ENCODE measurements around the gene RESF1. TPM values are rescaled to one million over a fixed set of nuclear protein-coding genes. Genes with fewer than 3 reads are reported as not detected.

RESF1 gene
- total RNA-seq, 1 experiment from 2014 or later = 172 TPM

DNA sequence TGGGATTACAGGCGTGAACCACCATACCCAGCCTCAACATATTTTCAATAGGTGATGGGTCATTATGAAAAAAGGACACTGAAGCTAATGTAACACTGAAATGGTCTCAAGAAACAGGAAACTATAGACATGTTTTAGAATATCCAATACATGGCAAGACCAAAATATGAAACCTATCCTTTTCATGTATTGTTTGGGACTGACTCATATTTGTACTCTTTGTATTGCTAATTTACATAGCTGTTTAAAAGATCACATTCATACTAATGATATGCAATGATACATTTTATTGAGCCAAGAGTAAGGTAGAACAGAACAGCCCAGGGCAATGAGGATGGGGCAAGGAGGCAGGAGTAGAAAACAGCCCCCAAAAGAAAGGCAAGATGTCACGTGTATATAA lies 32.6 kb downstream of the RESF1 start:
- no peaks in the 10 kb centered on the region for H3K4me1 ChIP-seq (ENCODE audit: insufficient read depth, low read length)
- H3K4ac ChIP-seq (ENCODE audit: low read depth, low read length) = no peak overlapping the region
- WGBS (ENCODE audit: extremely low coverage, insufficient read length, low lambda C conversion rate) = no CpG with 5 or more reads among the region's 2 CpGs
- H4K91ac ChIP-seq (ENCODE audit: insufficient read length, low read depth, low read length) = no peak overlapping the region
- H3K4me2 ChIP-seq (ENCODE audit: insufficient read depth, insufficient read length, low read length) = no peak overlapping the region
- no peak overlapping the region for H3K18ac ChIP-seq (ENCODE audit: insufficient read length, low read depth, low read length)
- H2BK12ac ChIP-seq (ENCODE audit: insufficient read length, low read depth, low read length) = no peak overlapping the region
- no peak for TF ChIP-seq CTCF (conservative IDR thresholded peaks at IDR 0.05)
- no peak overlapping the region for H3K27ac ChIP-seq (ENCODE audit: insufficient read length, low read depth, low read length)
- peaks cover 0 to 3% of the 10 kb centered on the region in 2 experiments; a peak in 1 of 4 replicates for H3K4me1 Mint-ChIP-seq
- no peaks in the 10 kb centered on the region for H4K20me1 ChIP-seq (ENCODE audit: control insufficient read depth, insufficient read depth, insufficient read length)
- H3K23ac ChIP-seq (ENCODE audit: insufficient read length, low read depth, low read length) = no peak overlapping the region
- H3K79me2 ChIP-seq (ENCODE audit: insufficient read depth, low read length) = no peaks in the 10 kb centered on the region
- H2AK5ac ChIP-seq (ENCODE audit: insufficient read length, low read length) = no peak overlapping the region
- no peak overlapping the region for H2BK20ac ChIP-seq (ENCODE audit: low read depth, low read length, poor library complexity, severe bottlenecking)
- no peak overlapping the region for H3K56ac ChIP-seq (ENCODE audit: insufficient read length, low read depth, low read length)
- H3K27ac Mint-ChIP-seq = no peak overlapping the region
- H2BK120ac ChIP-seq (ENCODE audit: low read depth, low read length, poor library complexity, severe bottlenecking) = no peak overlapping the region
- H4K8ac ChIP-seq (replicated peaks; ENCODE audit: insufficient read length, low read depth, low read length) = no peak overlapping the region
- H2AFZ ChIP-seq (ENCODE audit: low read length) = no peak overlapping the region
- no peak for DNase-seq
- no peak overlapping the region for H3K4me3 Mint-ChIP-seq
- H2BK5ac ChIP-seq (ENCODE audit: insufficient read length, low read length) = no peak overlapping the region
- no peak overlapping the region for H3K9ac ChIP-seq (ENCODE audit: extremely low read depth, insufficient read length, low read length)
- no peaks in the 10 kb centered on the region for H3K27me3 ChIP-seq (ENCODE audit: insufficient read depth, low read length)
- H4K5ac ChIP-seq (ENCODE audit: insufficient read length, low read depth, low read length) = no peak overlapping the region
- H3K9me3 Mint-ChIP-seq = peaks cover 0 to 6% of the 10 kb centered on the region in 2 experiments; a peak in 2 of 5 replicates
- no peaks in the 10 kb centered on the region for H3K9me3 ChIP-seq (ENCODE audit: control insufficient read depth, low read depth, low read length)
- no peak overlapping the region for H2BK15ac ChIP-seq (ENCODE audit: low read depth, low read length)
- H3K79me1 ChIP-seq (ENCODE audit: insufficient read depth, low read depth, low read length, poor library complexity, severe bottlenecking) = peaks cover 2% of the 10 kb centered on the region
- H3K23me2 ChIP-seq (ENCODE audit: insufficient read length, low read depth, low read length, poor library complexity, severe bottlenecking) = no peaks in the 10 kb centered on the region
- peaks cover 48 to 92% (median 61%) of the 10 kb centered on the region in 3 experiments for H3K36me3 Mint-ChIP-seq (ENCODE audit: insufficient read depth in 1 of 3, low read depth in 3 of 3)
- H3K14ac ChIP-seq (ENCODE audit: insufficient read depth, low read length) = no peak overlapping the region
- no peak overlapping the region for H3T11ph ChIP-seq (ENCODE audit: low read length)
- H3K27me3 Mint-ChIP-seq (ENCODE audit: low read depth) = no peaks in the 10 kb centered on the region
